ENCODE measurements around the gene ADAMTSL1. TPM values are rescaled to one million over a fixed set of nuclear protein-coding genes. Genes with fewer than 3 reads are reported as not detected.

ADAMTSL1 gene
- total RNA-seq, 1 experiment from 2014 or later = not detected

GRCh38 chr9:18788256-18788655, 314.3 kb downstream of the ADAMTSL1 start:
- DNase-seq (ENCODE audit: low read depth, low spot score) = no peak
- in situ Hi-C loops (cut with HindIII; ENCODE audit: low pct_unique_long_range_greater_than_20kb, low sequenced_read_pairs) = no loop called here
- no peak for TF ChIP-seq CTCF (IDR thresholded peaks at IDR 0.05)
- TF ChIP-seq TCF7L2 (IDR thresholded peaks at IDR 0.05; ENCODE audit: low read depth, low read length) = no peak
- TF ChIP-seq REST (IDR thresholded peaks at IDR 0.05; ENCODE audit: insufficient read depth in 1 of 2, low read depth in 2 of 2, low read length in 1 of 2) = no peak
- no peak for TF ChIP-seq SIN3A (IDR thresholded peaks at IDR 0.05; ENCODE audit: borderline replicate concordance, insufficient read depth, low read depth, low read length)
- no peak for TF ChIP-seq POLR2AphosphoS5 (IDR thresholded peaks at IDR 0.05; ENCODE audit: low read depth, low read length)

DNA sequence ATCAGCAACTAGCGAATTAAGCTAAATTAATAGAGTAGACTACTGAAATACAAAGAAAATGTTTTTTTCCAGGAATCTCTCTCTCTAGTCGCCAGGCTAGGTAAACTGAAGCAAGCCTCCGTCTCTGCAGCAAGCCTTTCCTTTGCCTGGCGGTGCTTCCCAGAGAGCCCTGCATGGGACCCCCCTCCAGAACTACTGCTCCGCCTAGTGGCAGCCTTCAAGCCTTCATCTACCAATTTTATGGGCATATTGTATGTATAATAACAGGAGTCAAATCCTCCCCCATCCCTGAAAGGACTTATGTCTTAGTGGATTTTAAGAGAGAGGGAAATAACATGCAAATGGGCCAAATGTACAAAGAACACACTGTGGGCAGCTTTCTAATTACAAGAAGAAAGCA, 317.1 kb downstream of the ADAMTSL1 start:
- ATAC-seq = no peak
- POLR2A ChIA-PET = no interaction called here

More at GRCh38 chr9:18788256-18788655, 314.3 kb downstream of the ADAMTSL1 start:
- no TSS peak for BruUV-seq (replicated peaks)
- ChIA-PET POLR2A (no interaction called here), CTCF (no interaction called here)
- Histone ChIP-seq H3K27me3 (ENCODE audit: control insufficient read depth, insufficient read depth, low read length) (no peaks in the 10 kb centered on the region), H3K4me1 (ENCODE audit: control insufficient read depth, insufficient read depth, low read length) (no peaks in the 10 kb centered on the region), H3K36me3 (ENCODE audit: control insufficient read depth, insufficient read depth, low read length) (no peaks in the 10 kb centered on the region), H3K4me3 (ENCODE audit: low read depth in 2 of 2, low read length in 2 of 2) (no peak overlapping the region), H3K9me3 (ENCODE audit: control insufficient read depth, insufficient read depth, low read depth, low read length) (no peaks in the 10 kb centered on the region), H3K27ac (ENCODE audit: low read length) (no peak overlapping the region)
- ATAC-seq = no peak
- intact Hi-C loops (cut with micrococcal nuclease; ENCODE audit: unreplicated experiment) = no loop called here

More for the DNA sequence above, 317.1 kb downstream of the ADAMTSL1 start:
- TF ChIP-seq CTCF (IDR thresholded peaks at IDR 0.05) = peak; percentile 43
- no peak for TF ChIP-seq POLR2AphosphoS5 (IDR thresholded peaks at IDR 0.05; ENCODE audit: low read depth, low read length)
- no peak overlapping the region for H3K4me3 ChIP-seq (ENCODE audit: low read depth in 2 of 2, low read length in 2 of 2)
- no TSS peak for BruUV-seq (replicated peaks)
- CTCF ChIA-PET = no interaction called here
- intact Hi-C loops (cut with micrococcal nuclease; ENCODE audit: unreplicated experiment) (no loop called here), in situ Hi-C loops (cut with HindIII; ENCODE audit: low pct_unique_long_range_greater_than_20kb, low sequenced_read_pairs) (no loop called here)
- H3K27me3 ChIP-seq (ENCODE audit: control insufficient read depth, insufficient read depth, low read length) = no peaks in the 10 kb centered on the region
- H3K4me1 ChIP-seq (ENCODE audit: control insufficient read depth, insufficient read depth, low read length) = no peaks in the 10 kb centered on the region
- H3K9me3 ChIP-seq (ENCODE audit: control insufficient read depth, insufficient read depth, low read depth, low read length) = no peaks in the 10 kb centered on the region
- DNase-seq (ENCODE audit: low read depth, low spot score) = no peak
- H3K36me3 ChIP-seq (ENCODE audit: control insufficient read depth, insufficient read depth, low read length) = no peaks in the 10 kb centered on the region
- no peak overlapping the region for H3K27ac ChIP-seq (ENCODE audit: low read length)

All from Panc1 (cell line).